ENCODE data around the gene ANKS6. TPM values are rescaled to one million over a fixed set of nuclear protein-coding genes. Genes with fewer than 3 reads are reported as not detected.
A peak's percentile ranks its signal among the peaks of the same experiment; 100 is the strongest.

Gene ANKS6
- total and polyA plus RNA-seq, 9 of the 15 experiments (the other 6 are each of a cell fraction or from before 2014, with no cell fraction given): 9.9 to 74.5 (median 36.9) TPM

DNA sequence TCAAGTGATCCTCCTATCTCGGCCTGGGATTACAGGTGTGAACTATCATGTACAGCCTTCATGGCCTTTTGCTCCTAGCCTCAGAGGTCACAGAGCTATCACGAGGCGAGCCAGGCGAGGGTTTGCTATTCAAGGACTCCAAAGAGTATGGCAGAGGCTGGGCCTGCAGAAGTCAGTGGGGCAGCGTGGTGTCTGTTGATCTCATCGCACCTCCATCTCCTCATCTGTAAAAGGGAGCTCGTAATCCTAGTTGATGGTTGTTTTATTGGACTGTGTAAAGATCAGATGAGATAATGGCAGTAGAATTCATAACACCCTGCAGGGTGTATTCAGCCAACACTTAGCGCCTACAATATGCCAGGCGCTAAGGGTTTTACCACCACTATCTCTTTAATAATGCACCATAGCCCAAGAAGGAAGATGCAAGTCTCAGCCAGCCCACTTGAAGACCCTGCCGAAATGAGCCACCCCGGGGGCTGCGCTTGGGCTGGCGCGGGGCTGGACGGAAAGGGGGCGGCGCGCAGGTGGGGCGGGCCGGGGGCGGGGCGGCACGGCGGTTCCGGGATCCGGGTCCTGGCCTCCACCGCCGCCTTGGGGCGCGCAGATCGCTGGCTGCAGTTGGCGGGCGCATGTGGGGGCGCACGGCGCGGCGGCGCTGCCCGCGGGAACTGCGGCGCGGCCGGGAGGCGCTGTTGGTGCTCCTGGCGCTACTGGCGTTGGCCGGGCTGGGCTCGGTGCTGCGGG is 10.9 kb upstream of the ANKS6 start, which contains the start of gene GALNT12 (continued):
- TF ChIP-seq, protein P1, sequence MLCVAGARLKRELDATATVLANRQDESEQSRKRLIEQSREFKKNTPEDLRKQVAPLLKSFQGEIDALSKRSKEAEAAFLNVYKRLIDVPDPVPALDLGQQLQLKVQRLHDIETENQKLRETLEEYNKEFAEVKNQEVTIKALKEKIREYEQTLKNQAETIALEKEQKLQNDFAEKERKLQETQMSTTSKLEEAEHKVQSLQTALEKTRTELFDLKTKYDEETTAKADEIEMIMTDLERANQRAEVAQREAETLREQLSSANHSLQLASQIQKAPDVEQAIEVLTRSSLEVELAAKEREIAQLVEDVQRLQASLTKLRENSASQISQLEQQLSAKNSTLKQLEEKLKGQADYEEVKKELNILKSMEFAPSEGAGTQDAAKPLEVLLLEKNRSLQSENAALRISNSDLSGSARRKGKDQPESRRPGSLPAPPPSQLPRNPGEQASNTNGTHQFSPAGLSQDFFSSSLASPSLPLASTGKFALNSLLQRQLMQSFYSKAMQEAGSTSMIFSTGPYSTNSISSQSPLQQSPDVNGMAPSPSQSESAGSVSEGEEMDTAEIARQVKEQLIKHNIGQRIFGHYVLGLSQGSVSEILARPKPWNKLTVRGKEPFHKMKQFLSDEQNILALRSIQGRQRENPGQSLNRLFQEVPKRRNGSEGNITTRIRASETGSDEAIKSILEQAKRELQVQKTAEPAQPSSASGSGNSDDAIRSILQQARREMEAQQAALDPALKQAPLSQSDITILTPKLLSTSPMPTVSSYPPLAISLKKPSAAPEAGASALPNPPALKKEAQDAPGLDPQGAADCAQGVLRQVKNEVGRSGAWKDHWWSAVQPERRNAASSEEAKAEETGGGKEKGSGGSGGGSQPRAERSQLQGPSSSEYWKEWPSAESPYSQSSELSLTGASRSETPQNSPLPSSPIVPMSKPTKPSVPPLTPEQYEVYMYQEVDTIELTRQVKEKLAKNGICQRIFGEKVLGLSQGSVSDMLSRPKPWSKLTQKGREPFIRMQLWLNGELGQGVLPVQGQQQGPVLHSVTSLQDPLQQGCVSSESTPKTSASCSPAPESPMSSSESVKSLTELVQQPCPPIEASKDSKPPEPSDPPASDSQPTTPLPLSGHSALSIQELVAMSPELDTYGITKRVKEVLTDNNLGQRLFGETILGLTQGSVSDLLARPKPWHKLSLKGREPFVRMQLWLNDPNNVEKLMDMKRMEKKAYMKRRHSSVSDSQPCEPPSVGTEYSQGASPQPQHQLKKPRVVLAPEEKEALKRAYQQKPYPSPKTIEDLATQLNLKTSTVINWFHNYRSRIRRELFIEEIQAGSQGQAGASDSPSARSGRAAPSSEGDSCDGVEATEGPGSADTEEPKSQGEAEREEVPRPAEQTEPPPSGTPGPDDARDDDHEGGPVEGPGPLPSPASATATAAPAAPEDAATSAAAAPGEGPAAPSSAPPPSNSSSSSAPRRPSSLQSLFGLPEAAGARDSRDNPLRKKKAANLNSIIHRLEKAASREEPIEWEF (CRISPR knock-in tag; IDR thresholded peaks at IDR 0.05): no peak
- TF ChIP-seq HDGF (IDR thresholded peaks at IDR 0.05): no peak
- no peak for TF ChIP-seq BDP1 (IDR thresholded peaks at IDR 0.05; ENCODE audit: insufficient read depth, insufficient read length)
- TF ChIP-seq HNRNPLL (IDR thresholded peaks at IDR 0.05; ENCODE audit: low read depth, low read length, poor library complexity, severe bottlenecking): peak; percentile 85
- TF ChIP-seq, protein P2, sequence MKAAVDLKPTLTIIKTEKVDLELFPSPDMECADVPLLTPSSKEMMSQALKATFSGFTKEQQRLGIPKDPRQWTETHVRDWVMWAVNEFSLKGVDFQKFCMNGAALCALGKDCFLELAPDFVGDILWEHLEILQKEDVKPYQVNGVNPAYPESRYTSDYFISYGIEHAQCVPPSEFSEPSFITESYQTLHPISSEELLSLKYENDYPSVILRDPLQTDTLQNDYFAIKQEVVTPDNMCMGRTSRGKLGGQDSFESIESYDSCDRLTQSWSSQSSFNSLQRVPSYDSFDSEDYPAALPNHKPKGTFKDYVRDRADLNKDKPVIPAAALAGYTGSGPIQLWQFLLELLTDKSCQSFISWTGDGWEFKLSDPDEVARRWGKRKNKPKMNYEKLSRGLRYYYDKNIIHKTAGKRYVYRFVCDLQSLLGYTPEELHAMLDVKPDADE (conservative IDR thresholded peaks at IDR 0.05; ENCODE audit: control insufficient read depth, low read depth, low read length): 0 out of 2 replicates have a peak, but pooled peaks have one; percentile 34
- TF ChIP-seq, protein P3, sequence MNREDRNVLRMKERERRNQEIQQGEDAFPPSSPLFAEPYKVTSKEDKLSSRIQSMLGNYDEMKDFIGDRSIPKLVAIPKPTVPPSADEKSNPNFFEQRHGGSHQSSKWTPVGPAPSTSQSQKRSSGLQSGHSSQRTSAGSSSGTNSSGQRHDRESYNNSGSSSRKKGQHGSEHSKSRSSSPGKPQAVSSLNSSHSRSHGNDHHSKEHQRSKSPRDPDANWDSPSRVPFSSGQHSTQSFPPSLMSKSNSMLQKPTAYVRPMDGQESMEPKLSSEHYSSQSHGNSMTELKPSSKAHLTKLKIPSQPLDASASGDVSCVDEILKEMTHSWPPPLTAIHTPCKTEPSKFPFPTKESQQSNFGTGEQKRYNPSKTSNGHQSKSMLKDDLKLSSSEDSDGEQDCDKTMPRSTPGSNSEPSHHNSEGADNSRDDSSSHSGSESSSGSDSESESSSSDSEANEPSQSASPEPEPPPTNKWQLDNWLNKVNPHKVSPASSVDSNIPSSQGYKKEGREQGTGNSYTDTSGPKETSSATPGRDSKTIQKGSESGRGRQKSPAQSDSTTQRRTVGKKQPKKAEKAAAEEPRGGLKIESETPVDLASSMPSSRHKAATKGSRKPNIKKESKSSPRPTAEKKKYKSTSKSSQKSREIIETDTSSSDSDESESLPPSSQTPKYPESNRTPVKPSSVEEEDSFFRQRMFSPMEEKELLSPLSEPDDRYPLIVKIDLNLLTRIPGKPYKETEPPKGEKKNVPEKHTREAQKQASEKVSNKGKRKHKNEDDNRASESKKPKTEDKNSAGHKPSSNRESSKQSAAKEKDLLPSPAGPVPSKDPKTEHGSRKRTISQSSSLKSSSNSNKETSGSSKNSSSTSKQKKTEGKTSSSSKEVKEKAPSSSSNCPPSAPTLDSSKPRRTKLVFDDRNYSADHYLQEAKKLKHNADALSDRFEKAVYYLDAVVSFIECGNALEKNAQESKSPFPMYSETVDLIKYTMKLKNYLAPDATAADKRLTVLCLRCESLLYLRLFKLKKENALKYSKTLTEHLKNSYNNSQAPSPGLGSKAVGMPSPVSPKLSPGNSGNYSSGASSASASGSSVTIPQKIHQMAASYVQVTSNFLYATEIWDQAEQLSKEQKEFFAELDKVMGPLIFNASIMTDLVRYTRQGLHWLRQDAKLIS (CRISPR knock-in tag; IDR thresholded peaks at IDR 0.05): 0 out of 2 replicates have a peak, but pooled peaks have one; percentile 2
- TF ChIP-seq ZNF699 (CRISPR knock-in tag; IDR thresholded peaks at IDR 0.05; ENCODE audit: insufficient replicate concordance): no peak
- TF ChIP-seq MCM7 (IDR thresholded peaks at IDR 0.05): no peak
- peak; percentile 87 for TF ChIP-seq POLR2G (IDR thresholded peaks at IDR 0.05; ENCODE audit: low read depth, low read length)
- TF ChIP-seq, protein P4, sequence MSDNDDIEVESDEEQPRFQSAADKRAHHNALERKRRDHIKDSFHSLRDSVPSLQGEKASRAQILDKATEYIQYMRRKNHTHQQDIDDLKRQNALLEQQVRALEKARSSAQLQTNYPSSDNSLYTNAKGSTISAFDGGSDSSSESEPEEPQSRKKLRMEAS (CRISPR knock-in tag; IDR thresholded peaks at IDR 0.05): 0 out of 2 replicates have a peak, but pooled peaks have one; percentile 13
- TF ChIP-seq, protein P5, sequence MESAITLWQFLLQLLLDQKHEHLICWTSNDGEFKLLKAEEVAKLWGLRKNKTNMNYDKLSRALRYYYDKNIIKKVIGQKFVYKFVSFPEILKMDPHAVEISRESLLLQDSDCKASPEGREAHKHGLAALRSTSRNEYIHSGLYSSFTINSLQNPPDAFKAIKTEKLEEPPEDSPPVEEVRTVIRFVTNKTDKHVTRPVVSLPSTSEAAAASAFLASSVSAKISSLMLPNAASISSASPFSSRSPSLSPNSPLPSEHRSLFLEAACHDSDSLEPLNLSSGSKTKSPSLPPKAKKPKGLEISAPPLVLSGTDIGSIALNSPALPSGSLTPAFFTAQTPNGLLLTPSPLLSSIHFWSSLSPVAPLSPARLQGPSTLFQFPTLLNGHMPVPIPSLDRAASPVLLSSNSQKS (CRISPR knock-in tag; IDR thresholded peaks at IDR 0.05): no peak
- TF ChIP-seq TCF3 (CRISPR knock-in tag; IDR thresholded peaks at IDR 0.05): no peak
- TF ChIP-seq MYC (IDR thresholded peaks at IDR 0.05; ENCODE audit: low read depth, low read length): peak; percentile 65
- TF ChIP-seq MYC (CRISPR knock-in tag; IDR thresholded peaks at IDR 0.05; ENCODE audit: borderline replicate concordance, low read depth): no peak
- no peak for TF ChIP-seq HNRNPUL1 (IDR thresholded peaks at IDR 0.05; ENCODE audit: low read length)

Measured in K562 (cell line).